OCI-LY1 (cell line): ENCODE measurements around the gene FGD4.
A peak's percentile ranks its signal among the peaks of the same experiment; 100 is the strongest.

Experiments
- H2AFZ ChIP-seq: fragments of 200-600 bp; sonication (generic), shearing (Covaris generic); 2 replicates; pipeline ENCODE4 v1.6.0; 2014; ENCODE audit warnings: antibody characterized with exemption, mild to moderate bottlenecking, low read length
- H3F3A ChIP-seq: fragments of 200-600 bp; sonication (generic), shearing (Covaris generic); 2 replicates; pipeline ENCODE4 v1.6.0; 2014; ENCODE audit warnings: mild to moderate bottlenecking, antibody characterized with exemption, low read length, moderate library complexity; ENCODE audit not compliant: insufficient read depth
- H3K27ac ChIP-seq: fragments of 200-600 bp; sonication (generic); 2 replicates; pipeline ENCODE4 v1.5.1; 2014; ENCODE audit warnings: low read length, mixed run types, mild to moderate bottlenecking, low read depth; ENCODE audit not compliant: poor library complexity, severe bottlenecking
- H3K27me3 ChIP-seq: fragments of 200-600 bp; sonication (generic); 2 replicates; pipeline ENCODE4 v1.6.0; 2014; ENCODE audit warnings: antibody characterized with exemption, mild to moderate bottlenecking, low read length, moderate library complexity; ENCODE audit not compliant: insufficient read depth
- H3K36me3 ChIP-seq: fragments of 200-600 bp; sonication (generic); 2 replicates; pipeline ENCODE4 v1.6.1; 2014; ENCODE audit warnings: mild to moderate bottlenecking, antibody characterized with exemption, low read length, moderate library complexity, mixed read lengths; ENCODE audit not compliant: insufficient read depth
- H3K4me1 ChIP-seq: fragments of 200-600 bp; sonication (generic); 2 replicates; pipeline ENCODE4 v1.5.1; 2014; ENCODE audit warnings: mild to moderate bottlenecking, low read length, moderate library complexity; ENCODE audit not compliant: insufficient read depth, severe bottlenecking
- H3K4me2 ChIP-seq: fragments of 200-600 bp; sonication (generic), shearing (Covaris generic); 2 replicates; pipeline ENCODE4 v1.6.1; 2014; ENCODE audit warnings: low read length
- H3K4me3 ChIP-seq: fragments of 200-600 bp; sonication (generic); 2 replicates; pipeline ENCODE4 v1.5.1; 2014; ENCODE audit warnings: low read length, low read depth, mild to moderate bottlenecking, mixed read lengths; ENCODE audit not compliant: poor library complexity, severe bottlenecking
- H3K79me2 ChIP-seq: fragments of 200-600 bp; shearing (Covaris generic); 2 replicates; pipeline ENCODE4 v1.6.1; 2016; ENCODE audit warnings: mixed run types, low read length, mixed read lengths; ENCODE audit not compliant: insufficient read depth
- H3K9ac ChIP-seq: fragments of 200-600 bp; sonication (generic), shearing (Covaris generic); 2 replicates; pipeline ENCODE4 v1.6.1; 2014; ENCODE audit warnings: mild to moderate bottlenecking, low read length, mixed read lengths
- H3K9me2 ChIP-seq: fragments of 200-600 bp; sonication (generic), shearing (Covaris generic); 2 replicates; pipeline ENCODE4 v1.6.1; 2014; ENCODE audit warnings: low read depth, mild to moderate bottlenecking, low read length, mixed read lengths
- H3K9me3 ChIP-seq: fragments of 200-600 bp; shearing (Covaris generic); 2 replicates; pipeline ENCODE4 v1.6.1; 2014; ENCODE audit warnings: low read length, mixed read lengths
- H4K20me1 ChIP-seq: fragments of 200-600 bp; sonication (generic), shearing (Covaris generic); 2 replicates; pipeline ENCODE4 v1.6.0; 2016; ENCODE audit warnings: mild to moderate bottlenecking, low read length; ENCODE audit not compliant: insufficient read depth
- EZH2 ChIP-seq: fragments of 200-600 bp; sonication (generic), shearing (Covaris generic); IDR thresholded peaks from 2 replicates; pipeline ENCODE4 v1.8.0; 2017; ENCODE audit warnings: borderline replicate concordance, mixed run types, mild to moderate bottlenecking, antibody characterized with exemption, low read length, moderate library complexity, mixed read lengths
- TF ChIP-seq, protein P1 (sequence below): fragments of 200-600 bp; sonication (generic), shearing (Covaris generic); IDR thresholded peaks from 2 replicates; pipeline ENCODE4 v1.5.1; 2017; ENCODE audit warnings: mild to moderate bottlenecking, antibody characterized with exemption, low read length, moderate library complexity, mixed read lengths

The FGD4 gene

DNA sequence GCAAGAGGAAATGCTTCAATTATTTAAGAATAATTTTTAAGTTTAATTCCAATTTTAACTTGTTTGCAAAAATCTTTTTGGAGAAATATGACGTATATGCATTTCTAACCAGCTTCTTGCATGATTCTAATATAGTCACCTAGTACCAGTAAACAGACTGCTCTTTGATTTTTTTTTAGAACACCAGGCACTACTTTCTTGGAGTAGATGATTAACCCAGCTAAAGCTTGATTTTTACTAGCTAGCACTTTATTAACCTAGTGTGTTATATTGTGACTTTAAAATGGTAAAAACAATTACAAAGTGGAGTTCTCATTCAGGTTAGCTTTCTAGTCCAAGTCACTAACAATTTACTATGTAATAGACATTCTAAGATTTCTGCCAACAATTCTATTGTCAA, 32.6 kb upstream of the FGD4 start:
- no peaks in the 10 kb centered on the region for H3F3A ChIP-seq
- no peak overlapping the region for H3K4me2 ChIP-seq
- no peak overlapping the region for H3K9ac ChIP-seq
- no peak overlapping the region for H3K27ac ChIP-seq
- no peaks in the 10 kb centered on the region for H3K9me3 ChIP-seq
- no peak for TF ChIP-seq EZH2
- TF ChIP-seq, protein P1, sequence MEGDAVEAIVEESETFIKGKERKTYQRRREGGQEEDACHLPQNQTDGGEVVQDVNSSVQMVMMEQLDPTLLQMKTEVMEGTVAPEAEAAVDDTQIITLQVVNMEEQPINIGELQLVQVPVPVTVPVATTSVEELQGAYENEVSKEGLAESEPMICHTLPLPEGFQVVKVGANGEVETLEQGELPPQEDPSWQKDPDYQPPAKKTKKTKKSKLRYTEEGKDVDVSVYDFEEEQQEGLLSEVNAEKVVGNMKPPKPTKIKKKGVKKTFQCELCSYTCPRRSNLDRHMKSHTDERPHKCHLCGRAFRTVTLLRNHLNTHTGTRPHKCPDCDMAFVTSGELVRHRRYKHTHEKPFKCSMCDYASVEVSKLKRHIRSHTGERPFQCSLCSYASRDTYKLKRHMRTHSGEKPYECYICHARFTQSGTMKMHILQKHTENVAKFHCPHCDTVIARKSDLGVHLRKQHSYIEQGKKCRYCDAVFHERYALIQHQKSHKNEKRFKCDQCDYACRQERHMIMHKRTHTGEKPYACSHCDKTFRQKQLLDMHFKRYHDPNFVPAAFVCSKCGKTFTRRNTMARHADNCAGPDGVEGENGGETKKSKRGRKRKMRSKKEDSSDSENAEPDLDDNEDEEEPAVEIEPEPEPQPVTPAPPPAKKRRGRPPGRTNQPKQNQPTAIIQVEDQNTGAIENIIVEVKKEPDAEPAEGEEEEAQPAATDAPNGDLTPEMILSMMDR: no peak
- no peaks in the 10 kb centered on the region; the same call in 1 of the 2 replicates for H3K36me3 ChIP-seq
- H3K79me2 ChIP-seq: no peaks in the 10 kb centered on the region
- no peak overlapping the region for H2AFZ ChIP-seq
- no peak overlapping the region for H3K4me3 ChIP-seq
- H3K27me3 ChIP-seq: no peaks in the 10 kb centered on the region
- peaks cover 4% of the 10 kb centered on the region for H3K4me1 ChIP-seq
- H3K9me2 ChIP-seq: no peaks in the 10 kb centered on the region
- no peaks in the 10 kb centered on the region for H4K20me1 ChIP-seq

- no peak overlapping the region for H3K4me3 ChIP-seq
- H3K9me2 ChIP-seq: no peaks in the 10 kb centered on the region
- H3K9ac ChIP-seq: no peak overlapping the region
- H3F3A ChIP-seq: no peaks in the 10 kb centered on the region
- TF ChIP-seq EZH2: no peak
- TF ChIP-seq, protein P1: no peak
- H3K9me3 ChIP-seq: no peaks in the 10 kb centered on the region
- H3K27me3 ChIP-seq: no peaks in the 10 kb centered on the region
- no peak overlapping the region for H3K4me2 ChIP-seq
- no peaks in the 10 kb centered on the region for H3K79me2 ChIP-seq
- H3K36me3 ChIP-seq: no peaks in the 10 kb centered on the region; the same call in 1 of the 2 replicates
- H4K20me1 ChIP-seq: no peaks in the 10 kb centered on the region
- H3K4me1 ChIP-seq: peaks cover 6% of the 10 kb centered on the region
- no peak overlapping the region for H3K27ac ChIP-seq
- no peak overlapping the region for H2AFZ ChIP-seq
Measured at GRCh38 chr12:32367381-32367780, 32.0 kb upstream of the FGD4 start.

DNA sequence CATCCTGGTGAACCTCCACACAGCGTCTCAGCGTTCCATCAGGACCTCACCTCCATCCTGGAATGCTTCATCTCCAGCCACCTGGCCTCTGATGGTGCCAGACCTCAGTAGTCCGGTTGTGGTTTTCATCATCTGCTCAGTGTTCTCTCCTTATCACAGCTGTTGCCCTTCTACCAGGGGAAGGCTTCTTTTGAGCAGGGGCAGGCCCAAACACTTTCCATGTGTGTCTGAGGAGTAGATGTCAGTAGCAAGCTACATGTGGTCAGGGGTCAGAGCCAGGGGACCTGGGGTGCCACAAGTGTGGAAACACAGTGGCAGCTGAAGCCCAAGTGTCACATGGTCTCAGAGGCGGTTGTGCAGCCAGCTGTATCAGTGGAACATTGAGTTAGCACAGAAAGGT, 30.2 kb upstream of the FGD4 start:
- no peaks in the 10 kb centered on the region; the same call in 1 of the 2 replicates for H3K36me3 ChIP-seq
- no peaks in the 10 kb centered on the region for H3F3A ChIP-seq
- H3K27me3 ChIP-seq: no peaks in the 10 kb centered on the region
- no peaks in the 10 kb centered on the region for H3K9me2 ChIP-seq
- H3K27ac ChIP-seq: peak overlapping the region; percentile 35
- no peak for TF ChIP-seq EZH2
- TF ChIP-seq, protein P1: no peak
- no peak overlapping the region for H3K4me2 ChIP-seq
- no peaks in the 10 kb centered on the region for H3K79me2 ChIP-seq
- no peaks in the 10 kb centered on the region for H4K20me1 ChIP-seq
- H3K9me3 ChIP-seq: no peaks in the 10 kb centered on the region
- no peak overlapping the region for H3K9ac ChIP-seq
- H3K4me1 ChIP-seq: peaks cover 6% of the 10 kb centered on the region
- no peak overlapping the region for H2AFZ ChIP-seq
- no peak overlapping the region for H3K4me3 ChIP-seq
